HL-60 (cell line): Measurements from ENCODE around the gene COPG1.
A peak's percentile ranks its signal among the peaks of the same experiment; 100 is the strongest.
"Not testable (repeated sequence)": the region's sequence is repeated elsewhere in the genome, so short reads cannot be mapped to it uniquely, and the experiment has no call there.

Source experiments
- DNase-seq, 2 experiments: peaks; one replicate each; pipeline ENCODE4 v3.0.0-alpha.2; 2010 to 2020; ENCODE audit warnings: low read depth in 1 of 2, low spot score in 1 of 2
- H3K27ac ChIP-seq: fragments of 250-450 bp; sonication (Bioruptor Pico); replicated peaks from 2 replicates; pipeline ENCODE4 v1.5.1; 2020; ENCODE audit warnings: mild to moderate bottlenecking, moderate library complexity
- H3K27me3 ChIP-seq: fragments of 250-450 bp; sonication (Bioruptor Pico); 2 replicates; pipeline ENCODE4 v1.5.1; 2021; ENCODE audit warnings: mild to moderate bottlenecking, moderate library complexity; ENCODE audit not compliant: insufficient read depth, poor library complexity, severe bottlenecking
- H3K4me3 ChIP-seq: replicated peaks from 2 replicates; pipeline ENCODE4 v1.5.1; 2011; ENCODE audit warnings: mild to moderate bottlenecking, control low read depth, low read length; ENCODE audit not compliant: insufficient read depth
- CTCF ChIP-seq: IDR thresholded peaks from one replicate; pipeline ENCODE4 v1.5.1; 2011; ENCODE audit warnings: low read length, control low read depth, inconsistent platforms; ENCODE audit not compliant: insufficient read depth
- GABPA ChIP-seq: IDR thresholded peaks from 2 replicates; pipeline ENCODE4 v1.6.1; 2012; ENCODE audit warnings: low read depth
- POLR2AphosphoS5 ChIP-seq: IDR thresholded peaks from 2 replicates; pipeline ENCODE4 v1.6.1; 2012; ENCODE audit warnings: low read depth
- REST ChIP-seq: IDR thresholded peaks from 2 replicates; pipeline ENCODE4 v1.6.1; 2012; ENCODE audit warnings: low read depth; ENCODE audit not compliant: insufficient replicate concordance
- SPI1 ChIP-seq: IDR thresholded peaks from 2 replicates; pipeline ENCODE4 v1.6.1; 2012; ENCODE audit warnings: low read depth, mild to moderate bottlenecking, borderline replicate concordance

Gene COPG1

GRCh38 chr3:129218742-129219141 is 30.7 kb upstream of the COPG1 start:
- TF ChIP-seq SPI1 = no peak
- TF ChIP-seq CTCF = no peak
- TF ChIP-seq POLR2AphosphoS5 = no peak
- no peak for TF ChIP-seq GABPA
- no peak for TF ChIP-seq REST

DNA sequence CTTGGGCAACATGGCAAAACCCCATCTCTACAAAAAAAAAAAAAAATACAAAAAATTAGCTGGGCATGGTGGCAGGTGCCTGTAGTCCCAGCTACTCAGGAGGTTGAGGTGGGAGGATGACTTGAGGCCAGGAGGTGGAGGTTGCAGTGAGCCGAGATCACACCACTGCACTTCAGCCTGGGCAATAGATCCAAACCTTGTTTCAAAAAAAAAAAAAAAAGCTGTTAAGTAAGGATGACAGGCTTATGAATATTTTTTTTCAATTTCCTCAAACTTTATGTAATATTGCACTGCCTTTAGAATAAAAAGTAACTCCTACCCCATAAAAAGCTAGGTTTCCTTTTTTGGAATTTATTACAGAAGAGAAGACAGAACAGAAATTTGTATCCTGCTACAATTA is 25.0 kb upstream of the COPG1 start:
- not testable (repeated sequence) for H3K27me3 ChIP-seq, H3K4me3 ChIP-seq, DNase-seq
- peak overlapping the region; percentile 64 for H3K27ac ChIP-seq

More at GRCh38 chr3:129218742-129219141, 30.7 kb upstream of the COPG1 start:
- DNase-seq = no peak
- Histone ChIP-seq H3K4me3 (no peak overlapping the region), H3K27ac (no peak overlapping the region), H3K27me3 (no peaks in the 10 kb centered on the region)

DNA sequence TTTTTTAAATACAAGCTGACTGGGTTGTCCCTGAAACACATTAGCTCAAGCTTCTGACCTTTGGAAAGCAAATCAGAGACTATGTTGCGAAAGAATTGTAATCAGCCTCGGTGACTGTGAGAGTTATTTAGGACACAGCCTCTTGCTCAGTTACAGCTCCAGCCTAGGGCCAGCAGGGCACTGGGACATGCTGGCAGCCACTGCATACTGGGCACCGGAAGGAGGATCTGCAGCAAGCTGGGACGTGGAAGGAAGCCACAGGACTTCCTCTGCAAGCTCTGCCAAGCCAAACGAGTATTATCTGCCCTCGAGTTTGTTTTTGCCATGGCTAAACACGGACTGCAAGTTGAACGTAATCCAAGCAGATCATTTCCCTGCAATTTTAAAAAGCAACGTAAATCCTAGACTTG is 24.4 kb upstream of the COPG1 start:
- H3K27me3 ChIP-seq = no peaks in the 10 kb centered on the region
- peak; percentile 84 to 88 for DNase-seq
- peak overlapping the region; percentile 64 for H3K27ac ChIP-seq
- peak overlapping the region; percentile 13; the same call in 1 of the 2 replicates for H3K4me3 ChIP-seq
- TF ChIP-seq REST (peak; percentile 11), POLR2AphosphoS5 (peak; percentile 57), GABPA (peak; percentile 26; the same call in 1 of the 2 replicates), CTCF (no peak), SPI1 (peak; percentile 82)

DNA sequence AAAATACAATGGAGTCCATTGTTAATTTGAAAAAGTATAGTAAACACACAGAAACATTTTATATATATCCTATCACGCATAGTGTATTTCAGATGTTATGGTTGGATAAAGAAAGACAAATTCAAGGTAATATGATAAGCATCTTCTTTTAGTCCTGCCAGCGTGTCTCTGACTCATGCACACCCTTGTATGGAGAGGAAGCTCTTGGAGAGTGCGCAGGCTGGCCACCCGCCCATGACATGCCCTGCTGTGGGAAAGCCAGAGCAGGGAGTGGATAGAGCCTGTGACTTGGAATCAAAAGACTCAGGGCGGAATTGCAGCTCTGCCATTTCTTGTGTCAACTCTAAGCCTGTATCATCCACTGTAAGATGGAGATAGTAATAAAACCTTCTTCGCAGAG is 23.0 kb upstream of the COPG1 start:
- Histone ChIP-seq H3K4me3 (no peak overlapping the region), H3K27ac (peak overlapping the region; percentile 64; the same call in 1 of the 2 replicates), H3K27me3 (no peaks in the 10 kb centered on the region)
- peak; percentile 34 to 42 for DNase-seq
- no peak for TF ChIP-seq GABPA
- no peak for TF ChIP-seq SPI1
- no peak for TF ChIP-seq CTCF
- no peak for TF ChIP-seq POLR2AphosphoS5
- TF ChIP-seq REST = no peak
